Suprapubic skin (tissue), 4 donors: ENCODE measurements around the gene WDFY4.

Experiments used
- CTCF ChIP-seq, 2 donors: fragments of 200-600 bp in 1 of 2; fragments of 450-650 bp in 1 of 2; sonication (generic) in 1 of 2; IDR thresholded peaks; one replicate each; pipeline ENCODE4 v1.5.1; 2016 to 2019; ENCODE audit warnings: antibody characterized with exemption in 2 of 2, mild to moderate bottlenecking in 1 of 2, moderate library complexity in 1 of 2
- EP300 ChIP-seq: sonication (generic); formaldehyde crosslinking; IDR thresholded peaks from one replicate; pipeline ENCODE4 v1.6.1; 2017; ENCODE audit warnings: antibody characterized with exemption
- POLR2A ChIP-seq, 2 donors: fragments of 450-650 bp; IDR thresholded peaks; one replicate each; pipeline ENCODE4 v1.6.1; 2017; ENCODE audit warnings: antibody characterized with exemption in 2 of 2, mild to moderate bottlenecking in 2 of 2, moderate library complexity in 2 of 2
- POLR2AphosphoS5 ChIP-seq, 3 donors: sonication (generic); formaldehyde crosslinking; IDR thresholded peaks; one replicate each; pipeline ENCODE4 v1.6.1; 2017; ENCODE audit warnings: antibody characterized with exemption in 3 of 3

- no peak for TF ChIP-seq CTCF (IDR thresholded peaks at IDR 0.05)
- no peak for TF ChIP-seq EP300
- no peak for TF ChIP-seq POLR2A (IDR thresholded peaks at IDR 0.05)
- no peak for TF ChIP-seq POLR2AphosphoS5 (IDR thresholded peaks at IDR 0.05)
Measured at GRCh38 chr10:48777110-48777509, 92.4 kb downstream of the WDFY4 start.
